Activated naive CD4-positive, alpha-beta T cell treated with anti-CD3 and anti-CD28 coated beads for 36 hours (primary cell): ENCODE results near the gene PRPH2. TPM values are rescaled to one million over a fixed set of nuclear protein-coding genes. Genes with fewer than 3 reads are reported as not detected.

Source experiments
- CTCF ChIA-PET: fragments of 350-600 bp; sonication (Branson Sonifier 250); formaldehyde crosslinking; loops from one replicate; lab custom pipeline; 2021; ENCODE audit warnings: antibody characterized with exemption; lab: Charles Lee
- DNase-seq: peaks from one replicate; pipeline ENCODE4 v3.0.0-alpha.2; 2020
- H3K27ac Mint-ChIP-seq: one replicate; pipeline ENCODE4 v1.8.0; 2021; ENCODE audit warnings: mild to moderate bottlenecking, mixed read lengths
- H3K27me3 Mint-ChIP-seq: one replicate; pipeline ENCODE4 v1.8.0; 2021; ENCODE audit warnings: low read depth, mixed read lengths
- H3K36me3 Mint-ChIP-seq: one replicate; pipeline ENCODE4 v1.8.0; 2021; ENCODE audit warnings: low read depth, mixed read lengths
- H3K4me1 Mint-ChIP-seq: one replicate; pipeline ENCODE4 v1.8.0; 2021; ENCODE audit warnings: low read depth, mixed read lengths
- H3K4me3 Mint-ChIP-seq: one replicate; pipeline ENCODE4 v1.8.0; 2021; ENCODE audit warnings: mild to moderate bottlenecking, moderate library complexity, mixed read lengths
- H3K9me3 Mint-ChIP-seq: one replicate; pipeline ENCODE4 v1.8.0; 2021; ENCODE audit warnings: mixed read lengths
- intact Hi-C: fragments of 100-400 bp; cut with micrococcal nuclease; formaldehyde crosslinking; loops from one replicate; pipeline ENCODE4 v1.15.1; 2023
- total RNA-seq, 2 experiments: library from RNA; stranded (reverse); gene quantifications; one replicate each; pipeline ENCODE4 v1.2.3, GENCODE V29; 2021

Gene PRPH2
- not detected for total RNA-seq

GRCh38 chr6:42722497-42722896, at the start of gene PRPH2:
PRPH2 (minus strand) TSS chr6:42722597; CDS start chr6:42722334, 263 bp downstream.
- no peak for DNase-seq
- no peaks in the 10 kb centered on the region for H3K36me3 Mint-ChIP-seq
- H3K27me3 Mint-ChIP-seq: no peaks in the 10 kb centered on the region
- peaks cover 13% of the 10 kb centered on the region for H3K4me1 Mint-ChIP-seq
- no peak within 1 kb of the TSS for H3K4me3 Mint-ChIP-seq
- intact Hi-C loops: no loop called here
- no peak within 1 kb of the TSS for H3K27ac Mint-ChIP-seq
- CTCF ChIA-PET: interaction anchor here (0.9 kb wide), 1 partner anchor 61 kb away, joined by 3 read pairs; no protein-coding TSS in a partner anchor
- no peaks in the 10 kb centered on the region for H3K9me3 Mint-ChIP-seq

DNA sequence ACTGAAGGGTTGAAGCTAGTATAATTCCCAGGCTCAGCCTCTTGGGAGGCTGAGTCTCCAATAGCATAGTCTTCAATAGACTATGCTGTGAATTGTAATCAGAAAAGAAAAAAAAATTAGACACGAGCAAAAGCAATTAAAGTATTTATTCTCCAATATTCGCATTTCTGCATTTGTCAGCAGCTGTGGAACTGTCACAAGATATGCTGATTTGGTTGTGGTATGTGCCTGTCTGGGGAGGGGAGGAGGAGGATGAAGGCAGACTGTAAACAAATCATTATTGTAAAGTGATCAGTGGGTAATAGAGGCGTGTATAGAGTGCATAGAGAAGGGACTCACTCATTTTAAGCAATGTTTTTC, 49.3 kb upstream of the PRPH2 start:
- CTCF ChIA-PET: interaction anchor here (1.0 to 1.3 kb wide), 3 partner anchors 11 to 106 kb away, joined by 3 to 4 read pairs (median 3); no protein-coding TSS in a partner anchor
- H3K9me3 Mint-ChIP-seq: no peaks in the 10 kb centered on the region
- H3K4me1 Mint-ChIP-seq: peaks cover 62% of the 10 kb centered on the region
- H3K36me3 Mint-ChIP-seq: no peaks in the 10 kb centered on the region
- intact Hi-C loops: loop anchor here (1.0 to 10.0 kb wide), 9 partner anchors 13 to 803 kb away; partner anchors contain the start of genes ABCC10, POLH, PPP2R5D and RPL7L1
- H3K4me3 Mint-ChIP-seq: peak overlapping the region; percentile 71
- no peak for DNase-seq
- peak overlapping the region; percentile 96 for H3K27ac Mint-ChIP-seq
- H3K27me3 Mint-ChIP-seq: no peaks in the 10 kb centered on the region

DNA sequence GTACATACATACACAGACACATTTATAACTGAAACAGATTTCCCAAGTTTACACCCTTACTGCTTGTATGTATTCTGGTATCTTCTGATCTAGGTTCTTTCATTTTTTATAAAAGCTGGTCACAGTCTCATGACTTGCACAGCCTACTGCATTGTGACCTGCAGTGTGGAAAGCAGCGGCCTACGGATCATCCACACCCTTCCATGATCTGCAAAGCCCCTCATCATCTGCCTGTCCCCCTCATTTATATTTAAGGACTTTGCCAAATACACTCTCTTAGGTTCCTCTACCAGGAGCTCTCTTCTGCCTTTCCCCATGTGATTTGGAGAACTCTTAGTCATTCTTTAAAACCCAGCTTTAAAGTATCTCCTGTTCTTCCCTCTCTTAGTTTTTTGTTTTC, 47.4 kb upstream of the PRPH2 start:
- CTCF ChIA-PET: interaction anchor here (0.9 to 1.7 kb wide), 4 partner anchors 16 to 107 kb away, joined by 3 to 7 read pairs (median 4); no protein-coding TSS in a partner anchor
- intact Hi-C loops: loop anchor here (2.0 to 10.0 kb wide), 6 partner anchors 15 to 805 kb away; partner anchors contain the start of genes ABCC10, POLH, PPP2R5D and SRF
- DNase-seq: no peak
- Mint-ChIP-seq H3K27ac (peak overlapping the region; percentile 62), H3K36me3 (no peaks in the 10 kb centered on the region), H3K9me3 (no peaks in the 10 kb centered on the region), H3K27me3 (no peaks in the 10 kb centered on the region), H3K4me3 (no peak overlapping the region), H3K4me1 (peaks cover 53% of the 10 kb centered on the region)

GRCh38 chr6:42769051-42769450, 46.7 kb upstream of the PRPH2 start:
- H3K9me3 Mint-ChIP-seq: no peaks in the 10 kb centered on the region
- H3K27me3 Mint-ChIP-seq: no peaks in the 10 kb centered on the region
- CTCF ChIA-PET: interaction anchor here (0.6 to 1.7 kb wide), 3 partner anchors 10 to 108 kb away, joined by 3 to 6 read pairs (median 3); no protein-coding TSS in a partner anchor
- no peaks in the 10 kb centered on the region for H3K36me3 Mint-ChIP-seq
- intact Hi-C loops: no loop called here
- peaks cover 45% of the 10 kb centered on the region for H3K4me1 Mint-ChIP-seq
- no peak overlapping the region for H3K4me3 Mint-ChIP-seq
- no peak overlapping the region for H3K27ac Mint-ChIP-seq
- DNase-seq: no peak

- intact Hi-C loops: no loop called here
- no peaks in the 10 kb centered on the region for H3K27me3 Mint-ChIP-seq
- DNase-seq: no peak
- H3K27ac Mint-ChIP-seq: no peak overlapping the region
- H3K36me3 Mint-ChIP-seq: no peaks in the 10 kb centered on the region
- CTCF ChIA-PET: no interaction called here
- H3K9me3 Mint-ChIP-seq: no peaks in the 10 kb centered on the region
- no peak overlapping the region for H3K4me3 Mint-ChIP-seq
- peaks cover 25% of the 10 kb centered on the region for H3K4me1 Mint-ChIP-seq
These were observed 43.8 kb upstream of the PRPH2 start for GRCh38 chr6:42766163-42766670.

- no peak overlapping the region for H3K4me3 Mint-ChIP-seq
- H3K4me1 Mint-ChIP-seq: peaks cover 15% of the 10 kb centered on the region
- no peaks in the 10 kb centered on the region for H3K27me3 Mint-ChIP-seq
- intact Hi-C loops: no loop called here
- no peaks in the 10 kb centered on the region for H3K36me3 Mint-ChIP-seq
- DNase-seq: no peak
- CTCF ChIA-PET: interaction anchor here (0.7 kb wide), 2 partner anchors 245 to 396 kb away, joined by 3 read pairs; no protein-coding TSS in a partner anchor
- H3K9me3 Mint-ChIP-seq: no peaks in the 10 kb centered on the region
- no peak overlapping the region for H3K27ac Mint-ChIP-seq
These were observed 42.7 kb upstream of the PRPH2 start for GRCh38 chr6:42764911-42765648.

- DNase-seq: no peak
- no peaks in the 10 kb centered on the region for H3K36me3 Mint-ChIP-seq
- intact Hi-C loops: no loop called here
- no peak overlapping the region for H3K27ac Mint-ChIP-seq
- H3K27me3 Mint-ChIP-seq: no peaks in the 10 kb centered on the region
- H3K4me1 Mint-ChIP-seq: peaks cover 8% of the 10 kb centered on the region
- CTCF ChIA-PET: interaction anchor here (0.6 kb wide), 1 partner anchor 101 kb away, joined by 3 read pairs; no protein-coding TSS in a partner anchor
- no peaks in the 10 kb centered on the region for H3K9me3 Mint-ChIP-seq
- no peak overlapping the region for H3K4me3 Mint-ChIP-seq
These were observed 40.6 kb upstream of the PRPH2 start for GRCh38 chr6:42762950-42763349.

GRCh38 chr6:42762426-42762859, 40.0 kb upstream of the PRPH2 start:
- DNase-seq: no peak
- Mint-ChIP-seq H3K4me3 (no peak overlapping the region), H3K27ac (no peak overlapping the region), H3K9me3 (no peaks in the 10 kb centered on the region), H3K4me1 (peaks cover 6% of the 10 kb centered on the region), H3K27me3 (no peaks in the 10 kb centered on the region), H3K36me3 (no peaks in the 10 kb centered on the region)
- intact Hi-C loops: no loop called here
- CTCF ChIA-PET: no interaction called here

- DNase-seq: no peak
- Mint-ChIP-seq H3K36me3 (no peaks in the 10 kb centered on the region), H3K4me1 (peaks cover 5% of the 10 kb centered on the region), H3K4me3 (no peak overlapping the region), H3K27ac (no peak overlapping the region), H3K9me3 (no peaks in the 10 kb centered on the region), H3K27me3 (no peaks in the 10 kb centered on the region)
- CTCF ChIA-PET: no interaction called here
- intact Hi-C loops: no loop called here
These were observed 39.1 kb upstream of the PRPH2 start for GRCh38 chr6:42761287-42762067.

DNA sequence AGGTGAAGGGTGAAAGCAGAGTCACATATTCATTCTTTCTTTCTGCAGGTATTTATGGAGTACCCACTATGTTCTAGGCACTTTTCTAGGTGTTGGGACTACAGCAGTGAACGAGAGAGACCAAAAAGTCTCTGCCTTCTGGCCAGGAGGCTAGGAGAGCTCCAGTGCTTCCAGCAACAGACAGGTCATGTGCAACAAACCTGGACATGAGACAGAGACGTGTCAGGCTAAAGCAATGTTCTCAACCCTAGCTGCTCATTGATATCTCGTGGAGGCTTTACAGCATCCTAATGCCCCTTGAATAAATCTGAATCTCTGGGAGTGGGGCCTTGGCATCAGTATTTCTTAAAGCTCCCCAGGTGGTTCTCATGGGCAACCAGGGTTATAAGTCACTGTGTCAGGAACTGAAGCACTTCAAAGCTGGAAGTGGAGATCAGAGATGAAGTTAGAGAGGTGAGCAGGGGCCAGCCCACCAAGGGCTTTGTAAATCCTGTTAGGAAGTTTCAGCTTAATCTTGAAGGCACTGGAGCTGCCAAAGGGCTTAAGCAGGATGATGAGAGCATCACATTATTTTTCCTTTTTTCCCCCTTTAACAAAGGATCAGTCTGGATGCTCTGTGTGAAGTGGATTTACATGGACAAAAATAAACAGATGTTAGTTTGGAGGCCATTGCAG, 36.5 kb upstream of the PRPH2 start:
- DNase-seq: no peak
- H3K36me3 Mint-ChIP-seq: no peaks in the 10 kb centered on the region
- no peak overlapping the region for H3K4me3 Mint-ChIP-seq
- intact Hi-C loops: no loop called here
- H3K27me3 Mint-ChIP-seq: no peaks in the 10 kb centered on the region
- CTCF ChIA-PET: interaction anchor here (0.6 to 1.0 kb wide), 3 partner anchors 10 to 625 kb away, joined by 3 to 4 read pairs (median 3); no protein-coding TSS in a partner anchor
- H3K27ac Mint-ChIP-seq: no peak overlapping the region
- peaks cover 2% of the 10 kb centered on the region for H3K4me1 Mint-ChIP-seq
- H3K9me3 Mint-ChIP-seq: no peaks in the 10 kb centered on the region

DNA sequence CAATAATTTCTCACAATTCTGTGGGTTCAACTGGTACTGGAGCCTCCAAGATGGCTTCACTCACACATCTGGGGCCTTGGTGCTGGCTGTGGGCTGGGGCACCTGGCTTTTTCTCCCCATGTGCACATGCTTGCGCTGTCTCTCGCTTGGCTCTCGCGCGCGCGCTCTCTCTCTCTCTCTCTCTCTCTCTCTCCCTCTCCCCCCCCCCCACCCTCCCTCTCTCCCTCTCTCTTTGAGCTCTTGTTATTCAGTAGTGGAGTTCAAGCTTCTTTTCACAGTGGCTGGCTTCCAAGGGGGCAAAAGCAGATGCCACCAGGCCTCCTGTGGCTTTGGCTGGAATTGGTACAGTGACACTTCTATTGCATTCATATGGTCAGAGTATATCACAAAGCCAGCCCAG, 34.3 kb upstream of the PRPH2 start:
- no peaks in the 10 kb centered on the region for H3K9me3 Mint-ChIP-seq
- H3K4me1 Mint-ChIP-seq: peaks cover 2% of the 10 kb centered on the region
- H3K36me3 Mint-ChIP-seq: peaks cover 3% of the 10 kb centered on the region
- DNase-seq: no peak
- H3K27me3 Mint-ChIP-seq: no peaks in the 10 kb centered on the region
- no peak overlapping the region for H3K27ac Mint-ChIP-seq
- intact Hi-C loops: no loop called here
- H3K4me3 Mint-ChIP-seq: no peak overlapping the region
- CTCF ChIA-PET: no interaction called here
